B cell (primary cell): ENCODE data around the gene PPT1. TPM values are rescaled to one million over a fixed set of nuclear protein-coding genes. Genes with fewer than 3 reads are reported as not detected.

Experiments used
- ATAC-seq: fragments of 200-7000 bp; cut with Tn5 transposase; one replicate; pipeline ENCODE4 v1.10.0; 2021; ENCODE audit warnings: low read depth, mild to moderate bottlenecking, moderate number of reproducible peaks, moderate library complexity
- CTCF ChIA-PET: fragments of 350-600 bp; sonication (Branson Sonifier 250); formaldehyde crosslinking; loops from one replicate; lab custom pipeline; 2021; ENCODE audit warnings: antibody characterized with exemption, inconsistent platforms; lab: Charles Lee
- POLR2A ChIA-PET: fragments of 350-600 bp; sonication (Branson Sonifier 250); formaldehyde crosslinking; loops from one replicate; lab custom pipeline; 2021; ENCODE audit warnings: antibody characterized with exemption; lab: Charles Lee
- DNase-seq: peaks from one replicate; pipeline ENCODE4 v3.0.0; 2013
- H2AFZ ChIP-seq: 2 replicates; pipeline ENCODE4 v1.6.1; 2012; ENCODE audit warnings: mild to moderate bottlenecking, low read depth, low read length; ENCODE audit not compliant: insufficient read depth, poor library complexity, severe bottlenecking
- H3K27ac ChIP-seq, 2 donors: 1 replicate in 1 of 2; 2 replicates in 1 of 2; pipeline ENCODE4 v1.5.1; 2012 to 2013; ENCODE audit warnings: low read length in 2 of 2, mild to moderate bottlenecking in 2 of 2, moderate library complexity in 1 of 2
- H3K27me3 ChIP-seq, 4 experiments: fragments of 200-600 bp in 1 of 4; sonication (generic) in 1 of 4; replicated peaks in 1 of 4; 1 replicate in 2 of 4; 2 replicates in 2 of 4; pipeline versions ENCODE4 v1.6.1 to v1.7.0; 2013 to 2016; ENCODE audit warnings: low read length in 3 of 4, mild to moderate bottlenecking in 2 of 4, mixed read lengths in 1 of 4, moderate library complexity in 1 of 4; ENCODE audit not compliant: insufficient read depth in 4 of 4, control insufficient read depth in 3 of 4; ENCODE audit errors: control extremely low read depth in 1 of 4
- H3K36me3 ChIP-seq, 2 experiments: replicated peaks in 1 of 2; 1 replicate in 1 of 2; 2 replicates in 1 of 2; pipeline versions ENCODE4 v1.6.1 to v1.7.1; 2013; ENCODE audit warnings: low read length in 1 of 2; ENCODE audit not compliant: insufficient read depth in 2 of 2, control insufficient read depth in 1 of 2; ENCODE audit errors: control extremely low read depth in 1 of 2, extremely low read depth in 1 of 2
- H3K4me1 ChIP-seq, 2 donors: fragments of 200-600 bp in 1 of 2; sonication (generic) in 1 of 2; 1 replicate in 1 of 2; 2 replicates in 1 of 2; pipeline versions ENCODE4 v1.5.1 to v1.6.1; 2013 to 2017; ENCODE audit warnings: low read length in 2 of 2; ENCODE audit not compliant: control insufficient read depth in 2 of 2, insufficient read depth in 2 of 2
- H3K4me2 ChIP-seq: replicated peaks from 2 replicates; pipeline ENCODE3; 2012; ENCODE audit warnings: mild to moderate bottlenecking, low read depth, low read length; ENCODE audit not compliant: poor library complexity, severe bottlenecking
- H3K4me3 ChIP-seq, 5 experiments: fragments of 200-600 bp in 1 of 5; sonication (generic) in 1 of 5; 1 replicate in 3 of 5; 2 replicates in 2 of 5; pipeline versions ENCODE4 v1.5.1 to v1.7.0; 2011 to 2016; ENCODE audit warnings: low read length in 4 of 5, mild to moderate bottlenecking in 4 of 5, low read depth in 2 of 5, control low read depth in 1 of 5, moderate library complexity in 1 of 5; ENCODE audit not compliant: insufficient read depth in 1 of 5; ENCODE audit errors: control extremely low read depth in 1 of 5, extremely low read depth in 1 of 5
- H3K79me2 ChIP-seq: fragments of 200-600 bp; sonication (generic); one replicate; pipeline ENCODE4 v1.6.0; 2016; ENCODE audit warnings: low read length; ENCODE audit not compliant: control insufficient read depth, insufficient read depth
- H3K9ac ChIP-seq: fragments of 200-600 bp; sonication (generic); 2 replicates; pipeline ENCODE4 v1.6.1; 2017; ENCODE audit warnings: mild to moderate bottlenecking, low read length, moderate library complexity
- H3K9me3 ChIP-seq, 3 donors: one replicate each; pipeline versions ENCODE4 v1.6.1 to v1.7.1; 2013; ENCODE audit warnings: low read length in 2 of 3; ENCODE audit not compliant: control insufficient read depth in 2 of 3, insufficient read depth in 1 of 3; ENCODE audit errors: control extremely low read depth in 1 of 3
- H4K20me1 ChIP-seq: 2 replicates; pipeline ENCODE4 v1.6.0; 2012; ENCODE audit warnings: mild to moderate bottlenecking, low read length; ENCODE audit not compliant: insufficient read depth, control insufficient read depth, poor library complexity, severe bottlenecking
- H3K27ac Mint-ChIP-seq: one replicate; pipeline ENCODE4 v1.8.0; 2021; ENCODE audit warnings: mixed read lengths
- H3K27me3 Mint-ChIP-seq: one replicate; pipeline ENCODE4 v1.8.0; 2021; ENCODE audit warnings: mixed read lengths
- H3K4me1 Mint-ChIP-seq: one replicate; pipeline ENCODE4 v1.8.0; 2021; ENCODE audit warnings: mixed read lengths
- H3K4me3 Mint-ChIP-seq: one replicate; pipeline ENCODE4 v1.8.0; 2021; ENCODE audit warnings: mixed read lengths
- H3K9me3 Mint-ChIP-seq: one replicate; pipeline ENCODE4 v1.8.0; 2022; ENCODE audit warnings: mixed read lengths; ENCODE audit not compliant: insufficient read depth
- EZH2 ChIP-seq: IDR thresholded peaks from 2 replicates; pipeline ENCODE4 v1.6.1; 2012; ENCODE audit warnings: borderline replicate concordance, low read depth, mild to moderate bottlenecking, moderate library complexity, low read length; ENCODE audit not compliant: insufficient read depth, poor library complexity, severe bottlenecking
- WGBS: methylation state at CpG from one replicate; pipeline ENCODE4 v1.1.5; 2013; ENCODE audit warnings: missing lambda C conversion rate; ENCODE audit not compliant: insufficient coverage; 5-methylcytosine and 5-hydroxymethylcytosine counted together
- intact Hi-C: fragments of 100-400 bp; cut with micrococcal nuclease; formaldehyde crosslinking; loops from one replicate; pipeline ENCODE4 v1.10.0; 2022
- polyA plus RNA-seq: library from polyadenylated mRNA; depleted of rRNA; stranded (reverse); fragments of >200 nt; gene quantifications from 2 replicates; pipeline ENCODE4 v1.2.3, GENCODE V29; 2012
- total RNA-seq, 2 donors: library from RNA; stranded (reverse); fragments of 120-200 nt in 1 of 2; gene quantifications; 1 replicate in 1 of 2; 2 replicates in 1 of 2; pipeline versions ENCODE4 v1.2.3 to v1.2.4, GENCODE V29; 2013 to 2022
- TF ChIP-seq, protein P1 (sequence below): fragments of 200-600 bp; IDR thresholded peaks from one replicate; pipeline ENCODE4 v1.8.0; 2022; ENCODE audit warnings: antibody characterized with exemption, mild to moderate bottlenecking

The PPT1 gene
- total and polyA plus RNA-seq, 2 donors (not counting 1 experiment from before 2014, with no cell fraction given), result 10.4 to 38.2 TPM

DNA sequence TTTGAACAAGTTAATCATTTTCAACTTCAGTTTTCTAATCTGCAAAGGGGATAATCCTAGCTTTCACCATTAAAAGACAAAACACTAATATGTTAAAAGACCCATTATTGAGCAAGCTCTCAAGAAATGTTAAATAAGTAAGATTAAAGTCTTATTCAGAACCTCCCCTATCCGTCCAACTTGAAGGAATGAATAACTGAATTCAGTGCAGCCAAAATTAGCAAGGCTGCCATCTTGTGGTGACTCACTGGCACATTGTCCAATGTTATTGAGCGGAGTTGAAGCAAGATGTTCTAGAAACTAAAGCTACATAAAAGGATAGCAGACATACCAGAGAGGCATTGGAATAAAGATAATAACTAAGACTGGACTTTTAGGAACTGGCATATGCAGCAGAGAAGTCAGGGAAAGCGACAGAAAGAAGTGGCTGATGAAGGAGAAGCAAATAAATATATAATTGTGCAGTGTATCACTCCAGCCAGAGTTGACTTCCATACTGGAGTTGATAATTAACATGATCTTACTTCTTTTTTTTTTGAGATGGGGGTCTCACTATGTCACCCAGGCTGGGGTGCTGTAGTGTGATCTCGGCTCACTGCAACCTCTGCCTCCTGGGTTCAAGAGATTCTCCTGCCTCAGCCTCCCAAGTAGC lies 64.7 kb downstream of the PPT1 start:
- WGBS, result no CpG with 5 or more reads among the region's 4 CpGs
- POLR2A ChIA-PET, result interaction anchor here (0.6 kb wide), 1 partner anchor 31 kb away, joined by 3 read pairs; no protein-coding TSS in a partner anchor
- CTCF ChIA-PET, result interaction anchor here (0.6 to 9.2 kb wide), 32 partner anchors 9 to 962 kb away, joined by 3 to 161 read pairs (median 5); partner anchors contain the start of genes CAP1 and MYCL

More for the DNA sequence above, 64.7 kb downstream of the PPT1 start:
- H3K4me1 ChIP-seq, result peaks cover 47 to 58% of the 10 kb centered on the region in 2 donors
- no peaks in the 10 kb centered on the region for H4K20me1 ChIP-seq
- Mint-ChIP-seq H3K27me3 (no peaks in the 10 kb centered on the region), H3K4me3 (no peak overlapping the region), H3K4me1 (peaks cover 44% of the 10 kb centered on the region), H3K27ac (peak overlapping the region; percentile 48), H3K9me3 (no peaks in the 10 kb centered on the region)
- H3K9me3 ChIP-seq, result no peaks in the 10 kb centered on the region
- H3K79me2 ChIP-seq, result no peaks in the 10 kb centered on the region
- no peaks in the 10 kb centered on the region for H3K36me3 ChIP-seq
- H3K27me3 ChIP-seq, result no peaks in the 10 kb centered on the region
- no peak overlapping the region for H3K4me2 ChIP-seq
- no peak overlapping the region for H3K9ac ChIP-seq
- no peak overlapping the region for H3K27ac ChIP-seq
- peak; percentile 72 for DNase-seq
- TF ChIP-seq EZH2, result no peak
- TF ChIP-seq, protein P1, sequence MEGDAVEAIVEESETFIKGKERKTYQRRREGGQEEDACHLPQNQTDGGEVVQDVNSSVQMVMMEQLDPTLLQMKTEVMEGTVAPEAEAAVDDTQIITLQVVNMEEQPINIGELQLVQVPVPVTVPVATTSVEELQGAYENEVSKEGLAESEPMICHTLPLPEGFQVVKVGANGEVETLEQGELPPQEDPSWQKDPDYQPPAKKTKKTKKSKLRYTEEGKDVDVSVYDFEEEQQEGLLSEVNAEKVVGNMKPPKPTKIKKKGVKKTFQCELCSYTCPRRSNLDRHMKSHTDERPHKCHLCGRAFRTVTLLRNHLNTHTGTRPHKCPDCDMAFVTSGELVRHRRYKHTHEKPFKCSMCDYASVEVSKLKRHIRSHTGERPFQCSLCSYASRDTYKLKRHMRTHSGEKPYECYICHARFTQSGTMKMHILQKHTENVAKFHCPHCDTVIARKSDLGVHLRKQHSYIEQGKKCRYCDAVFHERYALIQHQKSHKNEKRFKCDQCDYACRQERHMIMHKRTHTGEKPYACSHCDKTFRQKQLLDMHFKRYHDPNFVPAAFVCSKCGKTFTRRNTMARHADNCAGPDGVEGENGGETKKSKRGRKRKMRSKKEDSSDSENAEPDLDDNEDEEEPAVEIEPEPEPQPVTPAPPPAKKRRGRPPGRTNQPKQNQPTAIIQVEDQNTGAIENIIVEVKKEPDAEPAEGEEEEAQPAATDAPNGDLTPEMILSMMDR, result peak; percentile 85
- no peak overlapping the region for H3K4me3 ChIP-seq
- ATAC-seq, result peak; percentile 45
- peak overlapping the region; percentile 24 for H2AFZ ChIP-seq
- intact Hi-C loops, result loop anchor here (1.0 kb wide), 2 partner anchors 59 to 215 kb away; no protein-coding TSS in a partner anchor
